NCI-H1092 treated with DMSO at 0.1 percent for 48 hours (cell line): ENCODE results near the gene RAB15.
"Not testable (repeated sequence)": the region's sequence is repeated elsewhere in the genome, so short reads cannot be mapped to it uniquely, and the experiment has no call there.

ENCODE experiments used
- DNase-seq: peaks from one replicate; lab custom pipeline; 2025; lab: John Stamatoyannopoulos, UW

The RAB15 gene

GRCh38 chr14:64937821-64938193, 34.3 kb downstream of the RAB15 start:
- DNase-seq: no peak

- no peak for DNase-seq
Measured at GRCh38 chr14:64937171-64937820, 34.8 kb downstream of the RAB15 start.

GRCh38 chr14:64935508-64935907, 36.6 kb downstream of the RAB15 start:
- DNase-seq: no peak

- DNase-seq: no peak
Measured at GRCh38 chr14:64934338-64934929, 37.7 kb downstream of the RAB15 start.

- no peak for DNase-seq
Measured at GRCh38 chr14:64932231-64932630, 39.9 kb downstream of the RAB15 start.

GRCh38 chr14:64931123-64931522, 41.0 kb downstream of the RAB15 start:
- DNase-seq: no peak

- no peak for DNase-seq
Measured at GRCh38 chr14:64930085-64930843, 41.9 kb downstream of the RAB15 start.

GRCh38 chr14:64929014-64929359, 43.1 kb downstream of the RAB15 start:
- DNase-seq: no peak

GRCh38 chr14:64928239-64929013, 43.7 kb downstream of the RAB15 start:
- DNase-seq: no peak

GRCh38 chr14:64927031-64927430, 45.1 kb downstream of the RAB15 start:
- DNase-seq: no peak

GRCh38 chr14:64926398-64926995, 45.6 kb downstream of the RAB15 start:
- no peak for DNase-seq

GRCh38 chr14:64923015-64923414, 49.1 kb downstream of the RAB15 start:
- no peak for DNase-seq

GRCh38 chr14:64920465-64920864, 51.7 kb downstream of the RAB15 start:
- DNase-seq: no peak

GRCh38 chr14:64919618-64920017, 52.5 kb downstream of the RAB15 start:
- no peak for DNase-seq

GRCh38 chr14:64919215-64919614, 52.9 kb downstream of the RAB15 start:
- no peak for DNase-seq

GRCh38 chr14:64918216-64918615, 53.9 kb downstream of the RAB15 start:
- DNase-seq: no peak

- DNase-seq: no peak
Measured at GRCh38 chr14:64915797-64916196, 56.3 kb downstream of the RAB15 start.

- no peak for DNase-seq
Measured at GRCh38 chr14:64915029-64915424, 57.1 kb downstream of the RAB15 start.

- peak; percentile 99 for DNase-seq
Measured at GRCh38 chr14:64914237-64915028, 57.7 kb downstream of the RAB15 start, which contains the start of gene CHURC1. CHURC1 (plus strand) TSS chr14:64914455; CDS start chr14:64914496, 41 bp downstream.

GRCh38 chr14:64913477-64913876, 58.7 kb downstream of the RAB15 start:
- DNase-seq: not testable (repeated sequence)

- no peak for DNase-seq
Measured at GRCh38 chr14:64912261-64912660, 59.9 kb downstream of the RAB15 start.
